ENCODE data around the gene UBR2. TPM values are rescaled to one million over a fixed set of nuclear protein-coding genes. Genes with fewer than 3 reads are reported as not detected.

The UBR2 gene
- total RNA-seq, 1 donor from 2014 or later = 32.3 TPM

GRCh38 chr6:42720739-42721138 is 156.9 kb downstream of the UBR2 start:
- H3K27ac Mint-ChIP-seq (ENCODE audit: unreplicated experiment) = no peak overlapping the region
- DNase-seq = no peak
- peaks cover 3% of the 10 kb centered on the region for H3K27me3 Mint-ChIP-seq (ENCODE audit: unreplicated experiment)
- no peak overlapping the region for H3K4me3 Mint-ChIP-seq (ENCODE audit: unreplicated experiment)
- no peaks in the 10 kb centered on the region for H3K9me3 Mint-ChIP-seq (ENCODE audit: unreplicated experiment)
- H3K4me1 Mint-ChIP-seq (ENCODE audit: low read depth, unreplicated experiment) = no peaks in the 10 kb centered on the region
- TF ChIP-seq, protein P1, sequence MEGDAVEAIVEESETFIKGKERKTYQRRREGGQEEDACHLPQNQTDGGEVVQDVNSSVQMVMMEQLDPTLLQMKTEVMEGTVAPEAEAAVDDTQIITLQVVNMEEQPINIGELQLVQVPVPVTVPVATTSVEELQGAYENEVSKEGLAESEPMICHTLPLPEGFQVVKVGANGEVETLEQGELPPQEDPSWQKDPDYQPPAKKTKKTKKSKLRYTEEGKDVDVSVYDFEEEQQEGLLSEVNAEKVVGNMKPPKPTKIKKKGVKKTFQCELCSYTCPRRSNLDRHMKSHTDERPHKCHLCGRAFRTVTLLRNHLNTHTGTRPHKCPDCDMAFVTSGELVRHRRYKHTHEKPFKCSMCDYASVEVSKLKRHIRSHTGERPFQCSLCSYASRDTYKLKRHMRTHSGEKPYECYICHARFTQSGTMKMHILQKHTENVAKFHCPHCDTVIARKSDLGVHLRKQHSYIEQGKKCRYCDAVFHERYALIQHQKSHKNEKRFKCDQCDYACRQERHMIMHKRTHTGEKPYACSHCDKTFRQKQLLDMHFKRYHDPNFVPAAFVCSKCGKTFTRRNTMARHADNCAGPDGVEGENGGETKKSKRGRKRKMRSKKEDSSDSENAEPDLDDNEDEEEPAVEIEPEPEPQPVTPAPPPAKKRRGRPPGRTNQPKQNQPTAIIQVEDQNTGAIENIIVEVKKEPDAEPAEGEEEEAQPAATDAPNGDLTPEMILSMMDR (IDR thresholded peaks at IDR 0.05; ENCODE audit: partially characterized antibody, unreplicated experiment) = no peak
- H3K36me3 Mint-ChIP-seq (ENCODE audit: unreplicated experiment) = no peaks in the 10 kb centered on the region

DNA sequence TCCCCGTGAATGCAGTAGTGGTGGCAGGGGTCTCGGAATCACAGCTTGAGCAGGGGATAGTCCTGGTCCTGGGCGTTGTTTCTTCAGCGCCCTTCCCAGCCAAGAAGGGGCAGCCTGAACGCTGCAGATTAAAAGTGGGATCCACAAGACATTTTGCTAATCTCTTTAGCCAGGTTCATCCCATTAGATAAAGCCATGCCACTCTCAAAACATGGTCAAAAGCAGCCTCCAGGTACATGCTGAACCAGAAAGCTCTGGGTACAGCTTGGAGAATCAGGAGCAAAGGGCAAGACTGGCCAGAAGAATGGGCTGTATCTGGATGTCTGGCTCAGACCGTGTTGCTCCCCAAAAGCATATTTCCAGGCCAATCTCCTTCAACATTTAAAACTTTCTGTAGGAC is 158.7 kb downstream of the UBR2 start, which contains the start of gene PRPH2:
PRPH2 (minus strand) TSS at position 101 of the 400 bp plus-strand sequence. CDS start 263 bp downstream, outside the sequence.
- no peaks in the 10 kb centered on the region for H3K4me1 Mint-ChIP-seq (ENCODE audit: low read depth, unreplicated experiment)
- no peak within 1 kb of the TSS for H3K4me3 Mint-ChIP-seq (ENCODE audit: unreplicated experiment)
- TF ChIP-seq, protein P1 (IDR thresholded peaks at IDR 0.05; ENCODE audit: partially characterized antibody, unreplicated experiment) = no peak
- no peak for DNase-seq
- H3K36me3 Mint-ChIP-seq (ENCODE audit: unreplicated experiment) = no peaks in the 10 kb centered on the region
- no peak within 1 kb of the TSS for H3K27ac Mint-ChIP-seq (ENCODE audit: unreplicated experiment)
- no peaks in the 10 kb centered on the region for H3K9me3 Mint-ChIP-seq (ENCODE audit: unreplicated experiment)
- peaks cover 4% of the 10 kb centered on the region for H3K27me3 Mint-ChIP-seq (ENCODE audit: unreplicated experiment)

DNA sequence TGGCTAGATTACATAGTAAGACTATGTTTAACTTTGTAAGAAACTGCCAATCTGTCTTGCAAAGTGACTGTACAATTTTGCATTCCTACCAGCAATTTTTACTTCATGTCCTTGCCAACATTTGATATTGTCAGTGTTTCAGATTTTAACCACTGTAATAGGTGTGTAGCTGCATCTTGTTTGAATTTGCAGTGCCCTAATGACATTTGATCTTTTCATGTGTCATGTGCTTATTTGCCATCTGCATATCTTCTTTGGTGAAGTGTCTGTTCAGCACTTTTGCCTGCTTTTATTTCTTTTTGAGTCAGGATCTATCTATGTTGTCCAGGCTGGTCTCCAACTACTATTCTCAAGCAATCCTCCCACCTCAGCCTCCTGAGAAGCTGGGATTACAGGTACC is 161.0 kb downstream of the UBR2 start:
- Mint-ChIP-seq H3K27ac (ENCODE audit: unreplicated experiment) (no peak overlapping the region), H3K36me3 (ENCODE audit: unreplicated experiment) (no peaks in the 10 kb centered on the region), H3K4me1 (ENCODE audit: low read depth, unreplicated experiment) (no peaks in the 10 kb centered on the region), H3K27me3 (ENCODE audit: unreplicated experiment) (peaks cover 4% of the 10 kb centered on the region), H3K9me3 (ENCODE audit: unreplicated experiment) (no peaks in the 10 kb centered on the region), H3K4me3 (ENCODE audit: unreplicated experiment) (no peak overlapping the region)
- no peak for DNase-seq
- TF ChIP-seq, protein P1 (IDR thresholded peaks at IDR 0.05; ENCODE audit: partially characterized antibody, unreplicated experiment) = no peak

GRCh38 chr6:42726026-42726425 is 162.2 kb downstream of the UBR2 start:
- Mint-ChIP-seq H3K36me3 (ENCODE audit: unreplicated experiment) (no peaks in the 10 kb centered on the region), H3K9me3 (ENCODE audit: unreplicated experiment) (no peaks in the 10 kb centered on the region), H3K27ac (ENCODE audit: unreplicated experiment) (no peak overlapping the region), H3K4me3 (ENCODE audit: unreplicated experiment) (no peak overlapping the region), H3K27me3 (ENCODE audit: unreplicated experiment) (peaks cover 4% of the 10 kb centered on the region), H3K4me1 (ENCODE audit: low read depth, unreplicated experiment) (no peaks in the 10 kb centered on the region)
- TF ChIP-seq, protein P1 (IDR thresholded peaks at IDR 0.05; ENCODE audit: partially characterized antibody, unreplicated experiment) = no peak
- DNase-seq = no peak

GRCh38 chr6:42726485-42727086 is 162.8 kb downstream of the UBR2 start:
- Mint-ChIP-seq H3K36me3 (ENCODE audit: unreplicated experiment) (no peaks in the 10 kb centered on the region), H3K27me3 (ENCODE audit: unreplicated experiment) (peaks cover 4% of the 10 kb centered on the region), H3K9me3 (ENCODE audit: unreplicated experiment) (no peaks in the 10 kb centered on the region), H3K4me3 (ENCODE audit: unreplicated experiment) (no peak overlapping the region), H3K4me1 (ENCODE audit: low read depth, unreplicated experiment) (no peaks in the 10 kb centered on the region), H3K27ac (ENCODE audit: unreplicated experiment) (no peak overlapping the region)
- TF ChIP-seq, protein P1 (IDR thresholded peaks at IDR 0.05; ENCODE audit: partially characterized antibody, unreplicated experiment) = peak; percentile 86
- DNase-seq = peak; percentile 49

All from glutamatergic neuron (in vitro differentiated cells).